Inflammatory macrophage treated with lipopolysaccharide for 1 hour (primary cell): ENCODE results near the gene C6orf89.

Source experiments
- DNase-seq, 2 donors: peaks; one replicate each; pipeline ENCODE4 v3.0.0-alpha.2; 2020 to 2022

Gene C6orf89

DNA sequence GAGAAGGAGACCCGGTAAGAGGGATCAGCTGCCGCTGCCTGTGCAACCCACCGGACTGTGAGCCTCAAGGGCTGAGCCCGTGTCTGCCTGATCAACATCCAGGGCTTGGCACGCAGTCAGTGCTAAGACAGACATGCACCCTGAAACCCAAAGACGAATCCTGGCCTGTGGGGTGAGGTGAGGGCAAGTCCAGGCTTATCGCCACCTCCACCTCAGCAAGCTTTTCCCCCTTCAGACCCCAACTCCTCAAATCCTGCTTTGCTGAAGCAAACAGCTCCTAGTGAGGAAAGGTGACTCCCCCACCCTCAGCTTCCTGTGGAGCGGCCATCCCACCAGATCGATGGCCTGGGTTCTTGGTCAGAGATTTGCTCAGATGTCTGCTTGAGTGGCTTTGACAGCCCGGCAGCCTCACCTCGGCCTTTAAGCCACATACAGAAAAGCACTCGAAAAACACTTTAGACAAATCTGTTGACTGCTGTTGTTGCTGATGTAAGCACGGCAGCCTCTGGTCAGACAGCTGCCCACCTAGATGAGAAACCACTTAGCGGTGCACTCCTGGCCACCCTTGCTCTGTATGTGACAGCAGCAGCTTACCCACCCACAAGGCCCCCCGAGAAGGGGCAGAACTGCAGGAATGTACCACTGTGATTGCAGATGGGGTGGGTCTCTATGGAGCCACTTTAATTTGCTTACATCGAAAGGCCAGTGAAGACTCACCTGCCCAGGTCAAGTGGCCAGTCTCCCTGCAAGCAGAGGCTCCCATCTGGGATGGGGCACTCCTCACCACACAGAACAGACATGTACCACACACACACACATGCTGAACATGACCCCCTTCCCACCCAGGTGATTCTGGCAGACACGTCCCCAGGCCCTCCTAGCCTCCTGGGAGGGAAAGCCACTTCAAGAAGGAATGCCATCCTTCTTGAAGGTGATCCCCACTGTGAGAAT is 85.4 kb downstream of the C6orf89 start:
- DNase-seq: no peak

DNA sequence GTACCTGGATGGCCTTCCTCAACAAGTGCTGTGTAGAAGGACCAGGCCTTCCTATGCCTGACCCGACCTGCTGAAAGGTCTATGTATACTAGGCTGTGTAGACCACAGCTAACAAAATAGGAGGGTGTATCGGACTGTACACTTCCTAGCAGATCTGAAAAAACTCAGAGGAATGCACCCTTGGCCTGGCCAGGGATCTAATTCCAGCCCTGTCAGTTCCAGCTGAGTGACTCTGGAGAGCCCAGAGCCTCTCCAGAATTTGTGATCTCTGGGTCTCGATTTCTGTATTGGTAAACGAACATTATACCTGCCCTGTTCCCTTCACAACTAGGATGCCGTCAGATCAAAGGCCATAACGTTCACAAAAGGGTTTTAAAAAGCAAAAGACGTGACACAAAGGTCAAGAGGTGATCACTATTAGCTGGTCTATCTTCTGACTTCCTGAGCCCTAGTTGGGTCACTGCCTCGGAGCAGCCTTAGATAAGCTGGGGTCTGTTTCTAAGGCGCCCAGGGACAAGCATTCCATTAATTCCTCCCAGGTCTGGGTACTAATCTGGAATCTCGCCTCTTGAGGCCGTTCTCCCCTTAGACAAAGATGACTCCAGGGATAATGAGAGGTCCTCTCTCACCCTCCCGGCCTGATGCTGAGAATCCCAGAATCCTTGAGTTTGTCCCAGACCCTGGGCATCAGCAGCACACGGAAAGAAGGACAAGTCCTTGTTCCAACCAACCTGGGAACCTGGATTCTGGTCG is 86.3 kb downstream of the C6orf89 start:
- DNase-seq: no peak

DNA sequence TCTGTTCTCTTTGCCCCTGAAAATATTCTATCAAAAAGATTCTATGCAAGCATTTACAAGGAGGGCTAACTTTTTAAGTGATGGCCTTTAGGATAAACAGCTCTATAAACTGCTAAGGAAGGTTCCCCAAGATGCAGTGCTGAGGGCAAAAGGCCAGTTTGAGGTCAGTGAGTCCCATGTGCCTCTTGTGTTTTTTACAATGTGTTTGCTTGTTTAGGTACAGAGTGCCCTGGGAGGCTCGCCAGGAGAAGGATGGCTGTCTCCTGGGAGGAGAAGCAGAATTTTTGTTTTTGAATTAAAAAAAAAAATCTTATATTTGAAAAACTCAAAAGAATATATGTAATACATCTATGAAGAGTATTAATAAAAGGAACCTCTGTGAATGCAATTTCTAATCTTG is 87.4 kb downstream of the C6orf89 start:
- DNase-seq: no peak

DNA sequence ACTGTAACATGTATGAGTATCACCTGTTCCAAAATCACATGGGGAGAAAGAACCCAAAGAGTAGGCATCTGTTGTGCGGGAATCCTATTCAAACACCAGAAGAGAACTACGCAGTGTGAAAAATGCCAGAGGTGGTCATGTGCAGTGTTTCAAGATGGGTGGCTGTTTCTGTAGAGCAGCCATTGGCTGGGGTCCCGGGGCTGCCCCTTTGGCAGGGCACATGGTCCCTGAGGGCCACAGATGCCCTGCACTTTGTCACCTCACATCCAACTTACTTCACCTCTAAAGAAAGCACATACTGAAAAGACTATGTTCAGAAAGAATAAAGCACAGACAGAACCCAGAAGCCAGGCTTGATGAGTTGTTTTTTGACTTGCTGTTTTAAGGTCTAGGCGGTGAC is 87.9 kb downstream of the C6orf89 start:
- no peak for DNase-seq

DNA sequence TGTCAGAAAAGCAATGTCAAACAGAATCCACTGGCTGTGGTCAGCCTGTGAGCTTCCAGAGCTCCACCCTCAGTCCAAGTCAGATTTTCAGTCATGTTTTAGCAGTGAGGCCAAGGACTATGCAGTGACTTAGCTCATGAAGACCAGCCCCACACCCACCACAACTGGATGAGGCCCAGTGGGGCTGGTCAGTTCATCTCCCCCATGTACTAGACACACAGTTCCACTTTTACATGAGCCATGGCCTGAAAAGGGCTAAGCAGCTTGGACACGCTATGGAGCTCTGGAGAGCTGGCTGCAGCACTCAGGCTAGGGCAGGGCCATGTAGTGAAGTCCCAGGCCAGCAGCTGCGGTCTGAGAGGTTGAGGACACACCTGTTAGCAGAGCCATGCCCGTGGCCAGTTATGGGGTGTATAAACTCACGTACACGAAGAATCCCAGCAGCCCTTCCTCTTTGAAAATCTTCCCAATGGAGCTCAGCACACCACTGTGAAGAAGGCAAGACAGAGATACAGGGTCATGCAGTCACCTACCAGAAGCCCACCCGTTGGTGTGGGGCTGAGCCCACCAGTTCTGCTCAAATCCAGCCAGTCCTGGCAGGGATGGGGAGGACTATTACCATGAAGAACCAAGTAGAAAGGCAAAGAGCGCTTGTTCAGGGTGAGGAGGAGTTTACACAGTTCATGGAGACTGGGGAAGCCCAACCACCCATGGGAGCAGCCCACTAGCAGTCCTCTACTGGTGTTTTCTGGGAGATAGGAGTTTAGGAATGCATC is 89.7 kb downstream of the C6orf89 start:
- no peak for DNase-seq

DNA sequence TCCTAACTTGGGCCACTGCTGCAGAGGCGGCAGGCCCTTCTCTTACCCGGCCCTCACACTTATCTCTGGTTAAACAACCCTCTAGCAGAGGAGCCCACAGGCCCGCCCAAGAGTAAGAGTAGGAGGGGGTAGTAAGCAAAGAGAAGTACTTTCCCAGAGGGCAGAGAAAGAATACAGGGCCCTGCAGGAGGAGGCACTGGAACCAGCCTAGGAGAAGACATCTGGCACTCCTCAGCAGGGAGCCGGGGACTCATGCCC is 90.2 kb downstream of the C6orf89 start:
- DNase-seq: no peak

DNA sequence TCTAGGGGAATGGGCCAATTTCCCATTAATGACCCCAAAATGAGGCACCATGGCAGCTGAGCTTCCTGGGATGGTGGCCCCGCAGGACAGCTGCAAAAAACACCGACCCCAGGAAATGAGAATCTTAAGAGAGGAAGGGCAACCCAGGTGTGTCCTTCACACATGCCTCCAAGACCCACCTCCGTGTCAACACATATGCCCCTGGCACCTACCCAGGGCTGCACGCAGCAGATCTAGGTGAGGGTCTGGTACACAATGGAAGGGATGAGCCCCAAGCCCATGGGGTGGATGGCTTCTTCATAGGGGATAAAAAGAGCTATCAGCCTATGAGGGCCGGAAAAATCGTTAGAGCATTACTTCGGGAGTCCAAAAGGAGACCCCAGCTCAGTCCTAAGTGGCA is 90.8 kb downstream of the C6orf89 start:
- DNase-seq: no peak

DNA sequence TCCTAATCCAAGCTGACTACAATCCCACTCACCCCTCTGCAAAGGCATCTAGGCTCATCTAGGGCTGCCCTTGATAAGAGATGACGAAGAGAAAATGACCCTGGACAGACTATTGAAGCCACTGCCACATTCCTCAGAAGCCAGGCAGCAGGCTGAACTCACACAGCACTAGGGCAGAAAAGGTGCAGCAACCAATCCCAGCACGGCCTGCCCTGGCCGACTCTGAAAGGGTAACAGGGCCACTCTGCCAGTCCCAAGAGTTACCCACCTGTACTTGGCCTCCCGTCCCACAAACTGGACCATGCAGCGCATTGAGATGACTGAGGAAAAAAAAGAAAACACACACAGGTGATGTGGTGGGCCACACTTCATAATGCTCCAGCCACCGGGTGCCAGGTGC is 91.2 kb downstream of the C6orf89 start:
- DNase-seq: no peak

DNA sequence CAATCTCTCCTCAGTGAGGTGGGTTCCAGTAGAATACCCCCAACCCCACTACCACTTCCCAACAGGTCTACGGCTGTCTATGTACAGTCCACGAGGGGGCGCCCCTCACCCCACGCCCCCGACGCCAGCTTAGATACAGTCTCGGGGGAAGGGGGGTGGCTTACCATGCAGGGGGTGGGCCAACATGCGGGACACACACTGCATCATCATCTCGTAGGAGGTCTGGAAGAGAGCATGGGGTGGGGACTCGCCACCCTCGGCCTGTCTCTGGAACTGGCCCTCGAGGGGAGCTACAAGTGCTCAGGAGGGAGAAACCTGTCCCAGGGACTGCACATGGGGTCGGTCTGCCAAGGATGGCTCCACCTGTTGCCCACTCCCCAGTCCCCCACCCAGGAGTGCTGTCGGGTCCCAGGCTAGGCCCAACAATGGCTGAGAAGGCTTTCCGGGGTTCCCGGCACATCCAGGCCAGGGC is 91.8 kb downstream of the C6orf89 start:
- DNase-seq: no peak
